ENCODE measurements around the gene MBD5.

DNA sequence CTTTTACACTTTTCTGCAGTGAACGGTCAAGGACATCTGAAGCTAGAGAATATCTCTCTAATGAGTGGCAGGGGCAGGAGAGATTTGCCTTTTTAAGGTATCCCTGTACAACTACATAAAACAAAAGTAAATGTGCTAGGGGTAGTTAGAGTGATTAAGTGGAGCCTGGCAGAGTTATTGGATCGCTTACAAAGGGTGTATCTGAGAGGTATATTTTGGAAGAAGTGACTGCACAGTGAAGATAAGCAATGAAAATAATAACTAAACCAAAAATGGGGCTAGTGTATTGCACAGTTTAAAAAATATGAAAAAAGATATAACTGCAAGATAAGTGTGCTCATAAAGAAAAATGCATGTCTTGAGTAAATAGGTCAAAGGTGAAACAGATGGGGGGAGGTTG lies 430.2 kb downstream of the MBD5 start:
- TF ChIP-seq CTCF (conservative IDR thresholded peaks at IDR 0.05; ENCODE audit: low read depth, low read length) (no peak), EZH2 (IDR thresholded peaks at IDR 0.05; ENCODE audit: low read length, unreplicated experiment) (no peak), EZH2phosphoT487 (IDR thresholded peaks at IDR 0.05; ENCODE audit: borderline replicate concordance, low read length) (no peak)
